ENCODE results near the gene PCDHGC3. TPM values are rescaled to one million over a fixed set of nuclear protein-coding genes. Genes with fewer than 3 reads are reported as not detected.

The PCDHGC3 gene
- total and polyA plus RNA-seq, 2 of the 4 experiments (the other 2 are of a cell fraction) = 21.1 to 72.1 TPM

DNA sequence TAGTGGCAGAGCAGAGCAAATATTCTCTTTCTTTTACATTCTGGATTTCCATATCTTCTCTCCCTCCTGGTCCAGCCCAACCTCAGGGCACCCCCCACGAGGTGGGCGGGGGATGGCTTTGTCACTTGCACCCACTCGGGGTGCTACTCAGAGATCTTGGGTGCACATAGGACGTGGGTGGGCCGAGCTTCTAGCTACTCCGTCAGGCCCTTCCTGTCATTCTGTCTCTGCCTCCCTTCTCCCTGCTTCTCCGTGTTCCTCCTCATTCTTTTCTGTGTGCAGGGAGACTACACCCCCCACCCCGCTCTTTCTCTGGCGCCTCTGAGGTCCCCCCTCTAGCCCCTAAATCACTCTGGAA lies 32.7 kb downstream of the PCDHGC3 start:
- H2AK5ac ChIP-seq (ENCODE audit: low read depth, low read length) = peak overlapping the region; percentile 33; the same call in 1 of the 2 replicates
- H3K9me3 ChIP-seq (ENCODE audit: control insufficient read depth, insufficient read depth, low read length) = no peaks in the 10 kb centered on the region
- ATAC-seq (ENCODE audit: low read depth) = peak; percentile 1; the same call in 1 of the 2 replicates
- peak overlapping the region; percentile 25; the same call in 1 of the 2 replicates for H3K23ac ChIP-seq (ENCODE audit: low read depth, low read length)
- H4K20me1 ChIP-seq (ENCODE audit: insufficient read depth, low read length) = peaks cover 20% of the 10 kb centered on the region
- H2BK5ac ChIP-seq (ENCODE audit: low read depth, low read length, poor library complexity, severe bottlenecking) = peak overlapping the region; percentile 65
- H3K36me3 ChIP-seq (ENCODE audit: control insufficient read depth, insufficient read depth, low read length) = peaks cover 39% of the 10 kb centered on the region
- WGBS, 2 experiments (ENCODE audit: extremely low coverage in 2 of 2, insufficient read length in 1 of 2) = 4% methylated on average over 4 of the region's 9 CpGs; no CpG with 5 or more reads in 1 of the 2 experiments
- H2BK15ac ChIP-seq (ENCODE audit: low read depth, low read length) = peak overlapping the region; percentile 65; the same call in 1 of the 3 replicates
- dilution Hi-C loops (cut with HindIII; ENCODE audit: low sequenced_read_pairs, unreplicated experiment) = no loop called here
- H4K5ac ChIP-seq (ENCODE audit: low read depth, low read length) = peak overlapping the region; percentile 42
- no peak for DNase-seq
- peak overlapping the region; percentile 33; the same call in 1 of the 2 replicates for H3K56ac ChIP-seq (ENCODE audit: extremely low read depth, insufficient read depth, low read length)
- H3K4me1 ChIP-seq (ENCODE audit: control insufficient read depth, insufficient read depth, low read length) = peaks cover 34% of the 10 kb centered on the region
- peak overlapping the region; percentile 83 for H3K4ac ChIP-seq (ENCODE audit: low read depth, low read length)
- peak overlapping the region; percentile 11 for H2AK9ac ChIP-seq (replicated peaks; ENCODE audit: low read depth, low read length, poor library complexity)
- H3K9ac ChIP-seq (ENCODE audit: low read depth, low read length) = peak overlapping the region; percentile 56
- no TSS peak for BruUV-seq (replicated peaks)
- H3K27me3 ChIP-seq (ENCODE audit: control insufficient read depth, insufficient read depth, low read length) = no peaks in the 10 kb centered on the region
- peak overlapping the region; percentile 58 for H4K91ac ChIP-seq (ENCODE audit: insufficient read depth, low read depth, low read length)
- peak overlapping the region; percentile 21 for H2BK20ac ChIP-seq (ENCODE audit: low read depth, low read length)
- TF ChIP-seq FOS (IDR thresholded peaks at IDR 0.05; ENCODE audit: low read depth, low read length) (no peak), CHD1 (IDR thresholded peaks at IDR 0.05; ENCODE audit: low read depth, low read length) (no peak), RFX5 (IDR thresholded peaks at IDR 0.05; ENCODE audit: low read depth, low read length) (no peak), NFE2L2 (IDR thresholded peaks at IDR 0.05; ENCODE audit: low read depth, low read length) (no peak), RAD21 (IDR thresholded peaks at IDR 0.05; ENCODE audit: low read length) (no peak), RCOR1 (IDR thresholded peaks at IDR 0.05; ENCODE audit: insufficient replicate concordance, low read length) (no peak), POLR2A (IDR thresholded peaks at IDR 0.05; ENCODE audit: low read depth, low read length) (no peak; the same call in 1 of the 2 replicates), CEBPB (IDR thresholded peaks at IDR 0.05; ENCODE audit: low read depth, low read length) (no peak), SMC3 (IDR thresholded peaks at IDR 0.05; ENCODE audit: low read depth, low read length) (no peak), MAZ (IDR thresholded peaks at IDR 0.05; ENCODE audit: borderline replicate concordance, low read depth, low read length) (no peak), MXI1 (IDR thresholded peaks at IDR 0.05; ENCODE audit: borderline replicate concordance, low read depth, low read length) (no peak)
- TF ChIP-seq, protein P1, sequence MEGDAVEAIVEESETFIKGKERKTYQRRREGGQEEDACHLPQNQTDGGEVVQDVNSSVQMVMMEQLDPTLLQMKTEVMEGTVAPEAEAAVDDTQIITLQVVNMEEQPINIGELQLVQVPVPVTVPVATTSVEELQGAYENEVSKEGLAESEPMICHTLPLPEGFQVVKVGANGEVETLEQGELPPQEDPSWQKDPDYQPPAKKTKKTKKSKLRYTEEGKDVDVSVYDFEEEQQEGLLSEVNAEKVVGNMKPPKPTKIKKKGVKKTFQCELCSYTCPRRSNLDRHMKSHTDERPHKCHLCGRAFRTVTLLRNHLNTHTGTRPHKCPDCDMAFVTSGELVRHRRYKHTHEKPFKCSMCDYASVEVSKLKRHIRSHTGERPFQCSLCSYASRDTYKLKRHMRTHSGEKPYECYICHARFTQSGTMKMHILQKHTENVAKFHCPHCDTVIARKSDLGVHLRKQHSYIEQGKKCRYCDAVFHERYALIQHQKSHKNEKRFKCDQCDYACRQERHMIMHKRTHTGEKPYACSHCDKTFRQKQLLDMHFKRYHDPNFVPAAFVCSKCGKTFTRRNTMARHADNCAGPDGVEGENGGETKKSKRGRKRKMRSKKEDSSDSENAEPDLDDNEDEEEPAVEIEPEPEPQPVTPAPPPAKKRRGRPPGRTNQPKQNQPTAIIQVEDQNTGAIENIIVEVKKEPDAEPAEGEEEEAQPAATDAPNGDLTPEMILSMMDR (conservative IDR thresholded peaks at IDR 0.05; ENCODE audit: low read depth, low read length) = no peak
- TF ChIP-seq, protein P2, sequence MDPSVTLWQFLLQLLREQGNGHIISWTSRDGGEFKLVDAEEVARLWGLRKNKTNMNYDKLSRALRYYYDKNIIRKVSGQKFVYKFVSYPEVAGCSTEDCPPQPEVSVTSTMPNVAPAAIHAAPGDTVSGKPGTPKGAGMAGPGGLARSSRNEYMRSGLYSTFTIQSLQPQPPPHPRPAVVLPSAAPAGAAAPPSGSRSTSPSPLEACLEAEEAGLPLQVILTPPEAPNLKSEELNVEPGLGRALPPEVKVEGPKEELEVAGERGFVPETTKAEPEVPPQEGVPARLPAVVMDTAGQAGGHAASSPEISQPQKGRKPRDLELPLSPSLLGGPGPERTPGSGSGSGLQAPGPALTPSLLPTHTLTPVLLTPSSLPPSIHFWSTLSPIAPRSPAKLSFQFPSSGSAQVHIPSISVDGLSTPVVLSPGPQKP (IDR thresholded peaks at IDR 0.05; ENCODE audit: borderline replicate concordance, low read depth, low read length) = no peak
- TF ChIP-seq, protein P3, sequence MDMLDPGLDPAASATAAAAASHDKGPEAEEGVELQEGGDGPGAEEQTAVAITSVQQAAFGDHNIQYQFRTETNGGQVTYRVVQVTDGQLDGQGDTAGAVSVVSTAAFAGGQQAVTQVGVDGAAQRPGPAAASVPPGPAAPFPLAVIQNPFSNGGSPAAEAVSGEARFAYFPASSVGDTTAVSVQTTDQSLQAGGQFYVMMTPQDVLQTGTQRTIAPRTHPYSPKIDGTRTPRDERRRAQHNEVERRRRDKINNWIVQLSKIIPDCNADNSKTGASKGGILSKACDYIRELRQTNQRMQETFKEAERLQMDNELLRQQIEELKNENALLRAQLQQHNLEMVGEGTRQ (IDR thresholded peaks at IDR 0.05; ENCODE audit: low read depth, low read length) = no peak
- H3K4me3 ChIP-seq (ENCODE audit: insufficient read depth, low read depth, low read length) = peak overlapping the region; percentile 7
- peaks cover 11 to 40% of the 10 kb centered on the region in 2 experiments for H3K79me1 ChIP-seq (ENCODE audit: low read depth in 1 of 2, low read length in 2 of 2)
- peak overlapping the region; percentile 56 for H3K18ac ChIP-seq (ENCODE audit: low read depth, low read length)
- H3K14ac ChIP-seq (replicated peaks; ENCODE audit: low read depth, low read length) = peak overlapping the region; percentile 72
- peak overlapping the region; percentile 71 to 83 for H4K8ac ChIP-seq (ENCODE audit: low read depth in 2 of 2, low read length in 2 of 2)
- intact Hi-C loops (cut with micrococcal nuclease) = loop anchor here (2.0 kb wide), 1 partner anchor 20 kb away; the partner anchor contains the start of gene PCDHGC5
- peak overlapping the region; percentile 44 for H3K4me2 ChIP-seq (ENCODE audit: low read depth, low read length)
- ChIA-PET CTCF (interaction anchor here (1.3 to 1.9 kb wide), 3 partner anchors 16 to 49 kb away, joined by 3 to 10 read pairs (median 7); no protein-coding TSS in a partner anchor), POLR2A (ENCODE audit: unreplicated experiment) (interaction anchor here (0.6 kb wide), 1 partner anchor 11 kb away, joined by 3 read pairs; no protein-coding TSS in a partner anchor)
- H2AFZ ChIP-seq (replicated peaks; ENCODE audit: low read length, poor library complexity) = no peak overlapping the region
- peaks cover 18% of the 10 kb centered on the region; the same call in 1 of the 2 replicates for H3K9me1 ChIP-seq (ENCODE audit: insufficient read depth, low read length)
- H3K27ac ChIP-seq (ENCODE audit: insufficient read depth, low read length) = peak overlapping the region; percentile 96
- H2BK120ac ChIP-seq (ENCODE audit: low read depth, low read length) = peak overlapping the region; percentile 58; the same call in 1 of the 2 replicates
- in situ Hi-C loops (cut with MboI; ENCODE audit: low sequenced_read_pairs) = no loop called here

Data from IMR-90 (cell line).